ENCODE measurements around the gene MRPS22.

MRPS22 gene

GRCh38 chr3:139301183-139301582 is 42.6 kb upstream of the MRPS22 start:
- no peak overlapping the region for H3K4me3 ChIP-seq (ENCODE audit: low read depth, low read length)
- DNase-seq (ENCODE audit: low read depth): no peak
- TF ChIP-seq CTCF (IDR thresholded peaks at IDR 0.05; ENCODE audit: insufficient read depth, low read depth, low read length, missing control alignments): no peak

GRCh38 chr3:139301654-139302053 is 42.2 kb upstream of the MRPS22 start:
- TF ChIP-seq CTCF (IDR thresholded peaks at IDR 0.05; ENCODE audit: insufficient read depth, low read depth, low read length, missing control alignments): no peak
- no peak overlapping the region for H3K4me3 ChIP-seq (ENCODE audit: low read depth, low read length)
- DNase-seq (ENCODE audit: low read depth): no peak

GRCh38 chr3:139302084-139302800 is 41.6 kb upstream of the MRPS22 start:
- DNase-seq (ENCODE audit: low read depth): no peak
- no peak for TF ChIP-seq CTCF (IDR thresholded peaks at IDR 0.05; ENCODE audit: insufficient read depth, low read depth, low read length, missing control alignments)
- no peak overlapping the region for H3K4me3 ChIP-seq (ENCODE audit: low read depth, low read length)

GRCh38 chr3:139302801-139303113 is 41.1 kb upstream of the MRPS22 start:
- DNase-seq (ENCODE audit: low read depth): no peak
- no peak for TF ChIP-seq CTCF (IDR thresholded peaks at IDR 0.05; ENCODE audit: insufficient read depth, low read depth, low read length, missing control alignments)
- H3K4me3 ChIP-seq (ENCODE audit: low read depth, low read length): no peak overlapping the region

GRCh38 chr3:139303216-139303615 is 40.6 kb upstream of the MRPS22 start:
- TF ChIP-seq CTCF (IDR thresholded peaks at IDR 0.05; ENCODE audit: insufficient read depth, low read depth, low read length, missing control alignments): no peak
- no peak for DNase-seq (ENCODE audit: low read depth)
- no peak overlapping the region for H3K4me3 ChIP-seq (ENCODE audit: low read depth, low read length)

- no peak for DNase-seq (ENCODE audit: low read depth)
- H3K4me3 ChIP-seq (ENCODE audit: low read depth, low read length): no peak overlapping the region
- no peak for TF ChIP-seq CTCF (IDR thresholded peaks at IDR 0.05; ENCODE audit: insufficient read depth, low read depth, low read length, missing control alignments)
These were observed 39.4 kb upstream of the MRPS22 start for GRCh38 chr3:139304383-139304782.

- no peak overlapping the region for H3K4me3 ChIP-seq (ENCODE audit: low read depth, low read length)
- no peak for DNase-seq (ENCODE audit: low read depth)
- TF ChIP-seq CTCF (IDR thresholded peaks at IDR 0.05; ENCODE audit: insufficient read depth, low read depth, low read length, missing control alignments): no peak
These were observed 37.7 kb upstream of the MRPS22 start for GRCh38 chr3:139306078-139306477.

All from GM12865 (cell line).